ENCODE data around the gene RASL12. TPM values are rescaled to one million over a fixed set of nuclear protein-coding genes. Genes with fewer than 3 reads are reported as not detected.
"Not testable (repeated sequence)": the region's sequence is repeated elsewhere in the genome, so short reads cannot be mapped to it uniquely, and the experiment has no call there.

The RASL12 gene
- total and polyA plus RNA-seq, 5 donors = 63.2 to 88.0 (median 69.6) TPM

DNA sequence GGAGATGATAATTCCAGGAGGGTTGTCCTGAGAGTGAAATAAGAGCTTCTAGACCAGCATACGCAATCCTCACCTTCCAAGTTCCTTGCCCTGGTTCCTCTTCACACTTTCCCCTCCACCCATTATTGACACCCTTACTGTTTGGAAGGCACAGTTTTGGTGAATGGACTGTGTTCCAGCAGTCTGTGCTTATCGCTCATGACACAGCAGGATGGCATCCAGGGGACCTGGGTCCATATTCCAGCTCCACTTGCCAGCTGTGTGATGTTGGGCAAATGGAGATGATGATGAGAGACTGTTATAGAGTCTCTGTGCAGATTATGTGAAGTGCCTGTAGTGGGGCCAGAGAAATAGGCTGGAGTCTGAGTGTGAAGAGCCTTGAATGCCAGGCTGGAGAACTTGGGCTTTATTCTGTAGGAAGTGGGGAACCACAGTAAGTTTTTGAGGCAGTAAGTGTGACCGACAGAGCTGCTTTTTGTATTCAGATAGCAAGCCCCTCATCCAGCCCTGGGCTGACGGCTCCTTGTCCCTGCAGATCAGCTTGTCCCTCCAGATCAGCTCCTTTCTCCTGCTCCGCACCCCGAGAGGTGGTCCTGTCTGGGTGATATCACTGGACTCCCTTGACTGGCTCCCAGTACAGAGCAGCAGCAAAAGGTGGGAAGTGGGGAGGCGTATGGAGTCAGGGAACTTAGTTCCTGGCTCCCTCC lies 16.9 kb upstream of the RASL12 start:
- Histone ChIP-seq H3K27me3 (ENCODE audit: control insufficient read depth, insufficient read depth) (no peaks in the 10 kb centered on the region), H3K9me3 (ENCODE audit: control insufficient read depth, low read length) (no peaks in the 10 kb centered on the region), H3K4me1 (ENCODE audit: control insufficient read depth, insufficient read depth, low read length) (peaks cover 19% of the 10 kb centered on the region), H3K4me3 (ENCODE audit: low read length) (no peak overlapping the region), H3K27ac (ENCODE audit: low read length) (peak overlapping the region; percentile 82)
- no peak for DNase-seq
- no peak for ATAC-seq
- intact Hi-C loops (cut with DNase I) = loop anchor here in 2 of 4 donors (5.0 kb wide), 1 partner anchor 32 kb away; no protein-coding TSS in a partner anchor
- WGBS = 79% methylated on average over 7 of the region's 7 CpGs

DNA sequence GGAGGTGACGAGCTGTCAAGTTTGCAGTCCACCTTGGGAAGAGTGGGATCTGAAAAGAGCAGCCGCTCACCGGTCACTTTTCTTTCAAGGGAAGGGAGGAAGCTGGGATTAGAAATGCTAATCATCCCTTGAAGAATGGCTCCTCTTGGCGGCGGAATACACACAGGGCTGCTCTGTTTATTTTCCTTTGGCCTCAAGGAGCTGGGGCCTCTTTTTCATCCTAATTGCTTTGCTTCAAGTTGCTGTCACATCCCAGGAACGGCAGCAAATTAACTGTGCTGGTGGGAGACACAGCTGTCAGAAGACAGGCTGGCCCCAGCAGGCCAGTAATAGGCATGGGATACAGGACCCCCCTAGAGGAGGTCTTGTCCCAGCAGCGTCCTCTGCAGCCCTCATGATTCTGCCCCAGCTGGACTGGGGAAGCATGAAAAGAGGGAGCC lies 15.5 kb upstream of the RASL12 start:
- no peaks in the 10 kb centered on the region for H3K9me3 ChIP-seq (ENCODE audit: control insufficient read depth, low read length)
- ATAC-seq (no peak), DNase-seq (no peak)
- no peaks in the 10 kb centered on the region for H3K27me3 ChIP-seq (ENCODE audit: control insufficient read depth, insufficient read depth)
- peaks cover 15% of the 10 kb centered on the region for H3K4me1 ChIP-seq (ENCODE audit: control insufficient read depth, insufficient read depth, low read length)
- H3K27ac ChIP-seq (ENCODE audit: low read length) = peak overlapping the region; percentile 36
- intact Hi-C loops (cut with DNase I) = no loop called here
- H3K4me3 ChIP-seq (ENCODE audit: low read length) = no peak overlapping the region
- 43% methylated on average over 7 of the region's 7 CpGs for WGBS

DNA sequence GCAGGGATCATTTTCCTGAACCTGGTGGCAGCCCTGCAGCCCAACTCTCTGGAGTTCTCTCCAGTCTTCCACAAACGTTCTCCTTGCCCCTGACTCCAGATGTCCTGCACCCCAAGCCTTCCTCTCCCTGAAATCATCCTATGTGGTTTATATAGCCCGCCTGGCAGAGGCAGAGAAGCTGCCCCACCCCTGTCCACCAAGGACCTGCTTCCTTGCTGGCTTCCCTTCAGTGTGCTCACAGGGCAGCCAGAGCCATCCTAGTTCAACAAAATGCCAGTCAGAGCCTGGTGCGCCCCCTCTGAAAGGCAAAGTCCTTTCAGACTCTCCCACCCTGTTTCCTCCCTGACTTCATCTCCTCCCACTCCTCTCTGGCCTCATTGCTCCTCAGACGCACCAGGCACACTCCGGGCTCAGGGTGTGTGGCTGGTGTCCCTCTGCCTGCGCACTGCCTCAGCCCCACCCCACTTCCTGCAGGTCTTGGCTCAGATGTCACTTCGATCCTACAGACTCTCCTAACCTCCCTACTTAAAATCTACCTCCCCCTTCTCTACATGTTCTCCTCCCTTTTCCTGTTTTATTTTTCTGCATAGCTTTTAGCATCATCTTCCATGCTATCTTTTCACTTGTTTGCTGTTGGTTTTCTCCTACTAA lies 14.6 kb upstream of the RASL12 start:
- 16% methylated on average over 7 of the region's 7 CpGs for WGBS
- DNase-seq (peak in 2 of 3 donors; percentile 12 to 73), ATAC-seq (peak in 1 of 2 donors; percentile 63)
- intact Hi-C loops (cut with DNase I) = no loop called here
- H3K4me3 ChIP-seq (ENCODE audit: low read length) = no peak overlapping the region
- H3K9me3 ChIP-seq (ENCODE audit: control insufficient read depth, low read length) = no peaks in the 10 kb centered on the region
- peak overlapping the region; percentile 60 for H3K27ac ChIP-seq (ENCODE audit: low read length)
- H3K27me3 ChIP-seq (ENCODE audit: control insufficient read depth, insufficient read depth) = no peaks in the 10 kb centered on the region
- peaks cover 15% of the 10 kb centered on the region for H3K4me1 ChIP-seq (ENCODE audit: control insufficient read depth, insufficient read depth, low read length)

DNA sequence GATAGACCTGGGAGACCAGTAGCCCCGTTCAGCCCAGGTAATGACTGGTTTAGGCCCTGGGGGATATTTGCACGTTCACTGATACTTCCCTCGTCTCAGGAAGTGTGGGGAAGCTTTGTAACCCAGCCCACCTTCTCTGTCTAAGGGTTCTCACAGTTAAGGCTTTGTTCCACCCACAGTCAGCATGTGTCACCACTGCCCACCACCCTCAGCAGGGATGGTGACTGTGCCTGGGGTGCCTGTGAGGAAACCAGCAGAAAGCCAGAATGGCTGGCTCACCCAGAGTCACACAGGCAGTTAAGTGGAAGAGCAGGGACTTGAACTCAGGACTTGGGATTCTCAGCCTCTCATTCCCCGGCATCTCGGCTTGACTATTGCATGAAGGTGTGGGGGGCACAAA lies 14.0 kb upstream of the RASL12 start:
- Histone ChIP-seq H3K9me3 (ENCODE audit: control insufficient read depth, low read length) (no peaks in the 10 kb centered on the region), H3K4me3 (ENCODE audit: low read length) (no peak overlapping the region), H3K4me1 (ENCODE audit: control insufficient read depth, insufficient read depth, low read length) (peaks cover 15% of the 10 kb centered on the region), H3K27ac (ENCODE audit: low read length) (peak overlapping the region; percentile 74), H3K27me3 (ENCODE audit: control insufficient read depth, insufficient read depth) (no peaks in the 10 kb centered on the region)
- intact Hi-C loops (cut with DNase I) = no loop called here
- 70% methylated on average over 5 of the region's 5 CpGs for WGBS
- ATAC-seq = no peak
- peak in 2 of 3 donors; percentile 29 to 34 for DNase-seq

DNA sequence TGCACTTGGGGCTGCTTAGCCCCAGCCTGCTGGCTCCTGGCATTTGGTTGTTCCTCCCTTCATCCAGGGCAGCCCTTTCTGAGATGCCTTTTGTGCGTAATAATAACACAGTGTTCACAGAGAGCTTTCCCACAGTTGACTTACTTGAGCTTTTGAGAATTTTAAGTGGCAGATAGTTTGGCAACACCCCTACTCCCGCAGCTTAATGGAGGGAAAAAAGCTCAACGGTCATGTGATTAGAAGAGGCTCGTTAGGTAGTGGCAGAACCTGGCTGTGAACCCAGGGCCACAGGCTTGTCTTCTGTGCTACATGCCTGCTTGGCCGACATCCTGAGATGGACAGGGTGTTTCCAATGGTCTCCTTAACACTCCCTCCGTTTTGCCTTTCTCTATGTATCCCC lies 13.5 kb upstream of the RASL12 start:
- DNase-seq (peak in 1 of 3 donors; percentile 56), ATAC-seq (peak; percentile 6 to 15)
- no peaks in the 10 kb centered on the region for H3K27me3 ChIP-seq (ENCODE audit: control insufficient read depth, insufficient read depth)
- H3K27ac ChIP-seq (ENCODE audit: low read length) = peak overlapping the region; percentile 74
- WGBS = 54% methylated on average over 6 of the region's 6 CpGs
- intact Hi-C loops (cut with DNase I) = no loop called here
- peaks cover 15% of the 10 kb centered on the region for H3K4me1 ChIP-seq (ENCODE audit: control insufficient read depth, insufficient read depth, low read length)
- H3K9me3 ChIP-seq (ENCODE audit: control insufficient read depth, low read length) = no peaks in the 10 kb centered on the region
- H3K4me3 ChIP-seq (ENCODE audit: low read length) = no peak overlapping the region

DNA sequence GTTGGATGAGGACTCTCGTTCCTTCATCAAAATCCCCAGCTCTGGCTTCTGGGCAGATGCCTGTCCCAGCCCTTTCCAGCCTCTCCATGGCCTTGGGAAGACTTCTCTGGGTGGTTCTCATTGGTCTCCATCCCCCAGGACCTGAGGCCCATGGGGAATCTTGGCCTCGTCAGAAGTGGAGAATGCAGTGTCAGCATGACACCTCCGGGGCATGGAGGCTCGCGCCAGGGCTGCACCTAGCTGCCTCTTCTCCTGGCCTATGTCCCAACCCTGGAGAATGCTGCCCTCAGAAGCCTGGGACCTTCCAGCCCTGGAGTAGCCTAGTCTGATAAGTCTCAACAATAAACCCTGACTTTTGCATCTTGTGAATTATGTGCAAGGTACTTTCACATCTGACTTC lies 11.8 kb upstream of the RASL12 start:
- peak overlapping the region; percentile 25 for H3K27ac ChIP-seq (ENCODE audit: low read length)

DNA sequence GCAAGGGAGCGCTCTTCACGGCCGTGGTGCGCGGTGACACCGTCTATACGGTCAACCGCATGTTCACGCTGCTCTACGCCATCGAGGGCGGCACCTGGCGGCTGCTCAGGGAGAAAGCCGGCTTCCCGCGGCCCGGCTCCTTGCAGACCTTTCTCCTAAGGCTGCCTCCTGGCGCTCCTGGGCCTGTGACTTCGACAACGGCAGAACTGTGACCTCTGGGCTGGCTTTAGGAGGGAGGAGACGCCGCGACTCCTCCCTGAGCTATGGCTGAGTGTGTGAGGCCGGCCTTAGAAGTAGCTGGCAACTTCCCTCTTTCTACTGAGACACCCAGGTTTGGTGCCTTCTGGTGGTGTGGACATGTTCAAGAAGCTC lies 10.2 kb upstream of the RASL12 start:
- H3K4me1 ChIP-seq (ENCODE audit: control insufficient read depth, insufficient read depth, low read length) = peaks cover 5% of the 10 kb centered on the region
- no peak overlapping the region for H3K4me3 ChIP-seq (ENCODE audit: low read length)
- ATAC-seq (peak; percentile 69 to 70), DNase-seq (peak; percentile 73 to 88 (median 86))
- H3K27me3 ChIP-seq (ENCODE audit: control insufficient read depth, insufficient read depth) = no peaks in the 10 kb centered on the region
- intact Hi-C loops (cut with DNase I) = no loop called here
- no peak overlapping the region for H3K27ac ChIP-seq (ENCODE audit: low read length)
- 33% methylated on average over 24 of the region's 24 CpGs for WGBS
- H3K9me3 ChIP-seq (ENCODE audit: control insufficient read depth, low read length) = no peaks in the 10 kb centered on the region

More for the DNA sequence above, 11.8 kb upstream of the RASL12 start:
- intact Hi-C loops (cut with DNase I) = no loop called here
- H3K27me3 ChIP-seq (ENCODE audit: control insufficient read depth, insufficient read depth) = no peaks in the 10 kb centered on the region
- 74% methylated on average over 5 of the region's 5 CpGs for WGBS
- no peak overlapping the region for H3K4me3 ChIP-seq (ENCODE audit: low read length)
- no peaks in the 10 kb centered on the region for H3K9me3 ChIP-seq (ENCODE audit: control insufficient read depth, low read length)
- DNase-seq (peak in 2 of 3 donors; percentile 30 to 36), ATAC-seq (no peak)
- peaks cover 5% of the 10 kb centered on the region for H3K4me1 ChIP-seq (ENCODE audit: control insufficient read depth, insufficient read depth, low read length)

DNA sequence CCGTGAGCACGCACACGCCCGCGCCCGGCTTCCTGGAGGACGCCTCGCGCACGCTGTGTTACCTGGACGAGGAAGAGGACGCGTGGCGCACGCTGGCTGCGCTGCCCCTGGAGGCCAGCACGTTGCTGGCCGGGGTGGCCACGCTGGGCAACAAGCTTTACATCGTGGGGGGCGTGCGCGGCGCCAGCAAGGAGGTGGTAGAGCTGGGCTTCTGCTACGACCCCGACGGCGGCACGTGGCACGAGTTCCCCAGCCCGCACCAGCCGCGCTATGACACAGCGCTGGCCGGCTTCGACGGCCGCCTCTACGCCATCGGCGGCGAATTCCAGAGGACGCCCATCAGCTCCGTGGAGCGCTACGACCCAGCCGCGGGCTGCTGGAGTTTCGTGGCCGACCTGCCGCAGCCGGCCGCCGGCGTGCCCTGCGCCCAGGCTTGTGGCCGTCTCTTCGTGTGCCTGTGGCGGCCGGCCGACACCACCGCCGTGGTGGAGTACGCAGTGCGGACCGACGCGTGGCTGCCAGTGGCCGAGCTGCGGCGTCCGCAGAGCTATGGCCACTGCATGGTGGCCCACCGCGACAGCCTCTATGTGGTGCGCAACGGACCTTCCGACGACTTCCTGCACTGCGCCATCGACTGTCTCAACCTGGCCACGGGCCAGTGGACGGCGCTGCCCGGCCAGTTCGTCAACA lies 9.6 kb upstream of the RASL12 start:
- Histone ChIP-seq H3K4me3 (ENCODE audit: low read length) (no peak overlapping the region), H3K4me1 (ENCODE audit: control insufficient read depth, insufficient read depth, low read length) (peaks cover 5% of the 10 kb centered on the region), H3K9me3 (ENCODE audit: control insufficient read depth, low read length) (no peaks in the 10 kb centered on the region), H3K27me3 (ENCODE audit: control insufficient read depth, insufficient read depth) (no peaks in the 10 kb centered on the region), H3K27ac (ENCODE audit: low read length) (no peak overlapping the region)
- intact Hi-C loops (cut with DNase I) = no loop called here
- 59% methylated on average over 85 of the region's 85 CpGs for WGBS
- ATAC-seq = peak in 1 of 2 donors; percentile 11
- DNase-seq = peak in 2 of 3 donors; percentile 43 to 54

DNA sequence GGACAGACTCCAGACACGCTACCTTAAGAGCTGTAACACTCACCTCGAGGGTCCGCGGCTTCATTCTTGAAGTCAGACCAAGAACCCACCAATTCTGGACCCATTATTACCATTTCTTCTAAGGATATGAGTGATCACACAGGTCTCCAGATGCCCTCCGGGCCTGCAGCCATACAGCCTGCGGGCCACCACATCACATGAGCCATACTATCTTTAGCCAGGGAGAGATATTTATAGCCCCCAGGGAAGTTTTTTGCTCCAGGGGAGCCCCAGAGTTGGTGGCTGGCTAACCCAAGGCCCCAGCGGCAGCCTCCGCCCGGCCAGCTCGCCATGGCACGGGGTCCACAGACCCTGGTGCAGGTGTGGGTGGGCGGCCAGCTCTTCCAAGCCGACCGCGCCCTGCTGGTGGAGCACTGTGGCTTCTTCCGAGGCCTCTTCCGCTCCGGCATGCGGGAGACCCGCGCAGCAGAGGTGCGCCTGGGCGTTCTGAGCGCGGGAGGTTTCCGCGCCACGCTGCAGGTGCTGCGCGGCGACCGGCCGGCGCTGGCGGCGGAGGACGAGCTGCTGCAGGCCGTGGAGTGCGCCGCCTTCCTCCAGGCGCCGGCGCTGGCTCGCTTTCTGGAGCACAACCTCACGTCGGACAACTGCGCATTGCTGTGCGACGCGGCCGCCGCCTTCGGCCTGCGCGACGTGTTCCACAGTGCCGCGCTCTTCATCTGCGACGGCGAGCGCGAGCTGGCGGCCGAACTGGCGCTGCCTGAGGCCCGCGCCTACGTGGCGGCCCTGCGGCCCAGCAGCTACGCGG lies 8.9 kb upstream of the RASL12 start, which contains the start of gene KBTBD13:
TSS of gene KBTBD13 (plus strand) at position 261 of the 805 bp plus-strand sequence. CDS start at position 331, 70 bp downstream.
- 66% methylated on average over 73 of the region's 73 CpGs for WGBS
- Histone ChIP-seq H3K9me3 (ENCODE audit: control insufficient read depth, low read length) (no peaks in the 10 kb centered on the region), H3K27me3 (ENCODE audit: control insufficient read depth, insufficient read depth) (no peaks in the 10 kb centered on the region), H3K27ac (ENCODE audit: low read length) (peak within 1 kb of the TSS; percentile 61), H3K4me1 (ENCODE audit: control insufficient read depth, insufficient read depth, low read length) (peaks cover 10% of the 10 kb centered on the region), H3K4me3 (ENCODE audit: low read length) (no peak within 1 kb of the TSS)
- intact Hi-C loops (cut with DNase I) = no loop called here
- peak in 1 of 3 donors; percentile 46 for DNase-seq
- ATAC-seq = peak; percentile 50 to 54

DNA sequence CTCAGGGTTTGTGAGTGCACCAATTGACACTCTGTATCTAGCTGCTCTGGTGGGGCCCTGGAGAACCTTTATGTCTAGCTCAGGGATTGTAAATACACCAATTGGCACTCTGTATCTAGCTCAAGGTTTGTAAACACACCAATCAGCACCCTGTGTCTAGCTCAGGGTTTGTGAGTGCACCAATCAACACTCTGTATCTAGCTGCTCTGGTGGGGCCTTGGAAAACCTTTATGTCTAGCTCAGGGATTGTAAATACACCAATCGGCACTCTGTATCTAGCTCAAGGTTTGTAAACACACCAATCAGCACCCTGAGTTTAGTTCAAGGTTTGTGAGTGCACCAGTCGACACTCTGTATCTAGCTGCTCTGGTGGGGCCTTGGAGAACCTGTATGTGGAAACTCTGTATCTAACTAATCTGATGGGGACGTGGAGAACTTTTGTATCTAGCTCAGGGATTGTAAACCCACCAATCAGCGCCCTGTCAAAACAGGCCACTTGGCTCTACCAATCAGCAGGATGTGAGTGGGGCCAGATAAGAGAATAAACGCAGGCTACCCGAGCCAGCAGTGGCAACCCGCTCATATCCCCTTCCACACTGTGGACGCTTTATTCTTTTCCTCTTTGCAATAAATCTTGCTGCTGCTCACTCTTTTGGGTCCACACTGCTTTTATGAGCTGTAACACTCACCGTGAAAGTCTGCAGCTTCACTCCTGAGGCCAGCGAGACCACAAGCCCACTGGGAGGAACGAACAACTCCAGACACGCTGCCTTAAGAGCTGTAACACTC lies 8.0 kb upstream of the RASL12 start:
- intact Hi-C loops (cut with DNase I); ATAC-seq; H3K27me3 ChIP-seq (ENCODE audit: control insufficient read depth, insufficient read depth); DNase-seq; H3K4me3 ChIP-seq (ENCODE audit: low read length); H3K9me3 ChIP-seq (ENCODE audit: control insufficient read depth, low read length): not testable (repeated sequence)
- Histone ChIP-seq H3K4me1 (ENCODE audit: control insufficient read depth, insufficient read depth, low read length) (peaks cover 13% of the 10 kb centered on the region), H3K27ac (ENCODE audit: low read length) (peak overlapping the region; percentile 29)
- 43% methylated on average over 12 of the region's 12 CpGs for WGBS

Data from right cardiac atrium (tissue), 5 donors.